ENCODE measurements around the gene KCTD17.

DNA sequence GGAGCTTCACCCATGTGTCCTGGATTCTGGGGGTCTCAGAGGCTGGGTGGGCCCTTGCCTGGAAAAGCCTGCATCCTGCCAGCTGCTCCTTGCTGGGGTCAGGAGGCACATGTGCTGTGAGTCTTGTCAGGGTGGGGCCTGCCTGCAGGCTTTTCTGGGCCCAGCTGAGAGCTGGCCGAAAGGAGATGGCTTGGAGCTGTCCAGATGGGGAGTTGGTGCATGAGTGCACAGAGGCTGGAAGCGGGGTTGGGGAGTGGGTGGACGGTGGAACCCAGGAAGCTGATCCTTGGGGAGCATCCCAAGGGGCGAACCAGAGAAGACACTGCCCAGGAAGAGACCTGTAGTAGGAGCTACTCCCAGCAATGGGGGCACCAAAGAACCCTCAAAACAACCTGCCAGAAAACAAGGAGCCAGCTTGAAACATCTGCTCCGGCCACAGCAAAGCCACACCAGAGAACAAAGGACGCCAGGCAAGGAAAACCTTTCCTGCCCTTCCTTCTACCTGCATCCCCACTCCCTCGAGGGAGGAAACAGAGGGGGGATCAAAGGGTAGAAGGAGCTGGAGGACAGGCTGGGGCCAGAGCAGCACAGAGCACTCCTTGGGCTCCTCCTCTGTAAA lies 8.2 kb upstream of the KCTD17 start:
- TF ChIP-seq EGR1 (IDR thresholded peaks at IDR 0.05) (no peak), EP300 (IDR thresholded peaks at IDR 0.05; ENCODE audit: borderline replicate concordance) (no peak), YY1 (IDR thresholded peaks at IDR 0.05; ENCODE audit: low read depth) (no peak), TAF1 (IDR thresholded peaks at IDR 0.05; ENCODE audit: low read depth) (no peak), FOXM1 (IDR thresholded peaks at IDR 0.05; ENCODE audit: borderline replicate concordance, low read depth) (no peak), CEBPB (IDR thresholded peaks at IDR 0.05) (no peak), TCF12 (IDR thresholded peaks at IDR 0.05; ENCODE audit: low read depth) (no peak), NFIC (IDR thresholded peaks at IDR 0.05) (no peak), TEAD4 (IDR thresholded peaks at IDR 0.05) (no peak), CREB1 (IDR thresholded peaks at IDR 0.05; ENCODE audit: low read depth) (no peak)
- TF ChIP-seq, protein P1, sequence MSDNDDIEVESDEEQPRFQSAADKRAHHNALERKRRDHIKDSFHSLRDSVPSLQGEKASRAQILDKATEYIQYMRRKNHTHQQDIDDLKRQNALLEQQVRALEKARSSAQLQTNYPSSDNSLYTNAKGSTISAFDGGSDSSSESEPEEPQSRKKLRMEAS (IDR thresholded peaks at IDR 0.05): no peak
- TF ChIP-seq, protein P2, sequence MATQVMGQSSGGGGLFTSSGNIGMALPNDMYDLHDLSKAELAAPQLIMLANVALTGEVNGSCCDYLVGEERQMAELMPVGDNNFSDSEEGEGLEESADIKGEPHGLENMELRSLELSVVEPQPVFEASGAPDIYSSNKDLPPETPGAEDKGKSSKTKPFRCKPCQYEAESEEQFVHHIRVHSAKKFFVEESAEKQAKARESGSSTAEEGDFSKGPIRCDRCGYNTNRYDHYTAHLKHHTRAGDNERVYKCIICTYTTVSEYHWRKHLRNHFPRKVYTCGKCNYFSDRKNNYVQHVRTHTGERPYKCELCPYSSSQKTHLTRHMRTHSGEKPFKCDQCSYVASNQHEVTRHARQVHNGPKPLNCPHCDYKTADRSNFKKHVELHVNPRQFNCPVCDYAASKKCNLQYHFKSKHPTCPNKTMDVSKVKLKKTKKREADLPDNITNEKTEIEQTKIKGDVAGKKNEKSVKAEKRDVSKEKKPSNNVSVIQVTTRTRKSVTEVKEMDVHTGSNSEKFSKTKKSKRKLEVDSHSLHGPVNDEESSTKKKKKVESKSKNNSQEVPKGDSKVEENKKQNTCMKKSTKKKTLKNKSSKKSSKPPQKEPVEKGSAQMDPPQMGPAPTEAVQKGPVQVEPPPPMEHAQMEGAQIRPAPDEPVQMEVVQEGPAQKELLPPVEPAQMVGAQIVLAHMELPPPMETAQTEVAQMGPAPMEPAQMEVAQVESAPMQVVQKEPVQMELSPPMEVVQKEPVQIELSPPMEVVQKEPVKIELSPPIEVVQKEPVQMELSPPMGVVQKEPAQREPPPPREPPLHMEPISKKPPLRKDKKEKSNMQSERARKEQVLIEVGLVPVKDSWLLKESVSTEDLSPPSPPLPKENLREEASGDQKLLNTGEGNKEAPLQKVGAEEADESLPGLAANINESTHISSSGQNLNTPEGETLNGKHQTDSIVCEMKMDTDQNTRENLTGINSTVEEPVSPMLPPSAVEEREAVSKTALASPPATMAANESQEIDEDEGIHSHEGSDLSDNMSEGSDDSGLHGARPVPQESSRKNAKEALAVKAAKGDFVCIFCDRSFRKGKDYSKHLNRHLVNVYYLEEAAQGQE (IDR thresholded peaks at IDR 0.05; ENCODE audit: low read depth): no peak
- TF ChIP-seq, protein P3, sequence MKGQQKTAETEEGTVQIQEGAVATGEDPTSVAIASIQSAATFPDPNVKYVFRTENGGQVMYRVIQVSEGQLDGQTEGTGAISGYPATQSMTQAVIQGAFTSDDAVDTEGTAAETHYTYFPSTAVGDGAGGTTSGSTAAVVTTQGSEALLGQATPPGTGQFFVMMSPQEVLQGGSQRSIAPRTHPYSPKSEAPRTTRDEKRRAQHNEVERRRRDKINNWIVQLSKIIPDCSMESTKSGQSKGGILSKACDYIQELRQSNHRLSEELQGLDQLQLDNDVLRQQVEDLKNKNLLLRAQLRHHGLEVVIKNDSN (IDR thresholded peaks at IDR 0.05): no peak

Measured in Ishikawa (cell line).